OCI-M1 (cell line): ENCODE results near the gene NCOA7.
"Not testable (repeated sequence)": the region's sequence is repeated elsewhere in the genome, so short reads cannot be mapped to it uniquely, and the experiment has no call there.

ENCODE experiments used
- DNase-seq: peaks from one replicate; lab custom pipeline; 2025; lab: John Stamatoyannopoulos, UW

NCOA7 gene

DNA sequence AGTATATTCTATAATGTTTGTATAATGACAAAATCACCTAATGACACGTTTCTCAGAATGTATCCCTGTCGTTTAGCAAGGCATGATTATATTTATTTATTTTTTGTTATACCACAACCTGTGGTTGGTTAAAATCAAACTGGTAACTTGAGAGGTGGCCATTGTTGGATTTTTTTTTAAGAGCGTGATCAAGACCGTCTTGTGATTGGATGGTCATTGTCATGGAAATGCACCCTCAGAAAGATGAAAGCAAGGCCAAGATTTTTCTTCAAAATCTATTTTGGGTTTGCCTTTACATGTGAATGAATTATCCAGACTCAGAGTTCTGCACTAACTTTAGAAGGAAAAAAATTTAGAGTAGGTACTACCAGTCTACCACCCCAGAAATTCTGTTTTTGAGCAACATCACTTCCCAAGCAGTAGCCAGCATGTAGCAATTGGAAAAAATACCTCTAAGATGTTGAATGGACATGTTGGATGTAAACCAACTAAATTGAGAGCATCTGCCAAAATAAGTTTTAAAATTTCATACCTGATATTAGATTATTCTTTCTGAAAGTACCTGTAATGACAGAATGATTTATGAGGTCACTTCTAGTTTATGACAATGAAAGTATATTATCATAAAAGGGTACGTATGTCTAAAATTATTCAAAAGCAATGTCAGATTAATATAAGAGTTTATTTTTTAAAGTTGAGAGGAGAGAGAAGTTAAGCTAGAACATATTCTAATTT lies 50.8 kb downstream of the NCOA7 start:
- no peak for DNase-seq

DNA sequence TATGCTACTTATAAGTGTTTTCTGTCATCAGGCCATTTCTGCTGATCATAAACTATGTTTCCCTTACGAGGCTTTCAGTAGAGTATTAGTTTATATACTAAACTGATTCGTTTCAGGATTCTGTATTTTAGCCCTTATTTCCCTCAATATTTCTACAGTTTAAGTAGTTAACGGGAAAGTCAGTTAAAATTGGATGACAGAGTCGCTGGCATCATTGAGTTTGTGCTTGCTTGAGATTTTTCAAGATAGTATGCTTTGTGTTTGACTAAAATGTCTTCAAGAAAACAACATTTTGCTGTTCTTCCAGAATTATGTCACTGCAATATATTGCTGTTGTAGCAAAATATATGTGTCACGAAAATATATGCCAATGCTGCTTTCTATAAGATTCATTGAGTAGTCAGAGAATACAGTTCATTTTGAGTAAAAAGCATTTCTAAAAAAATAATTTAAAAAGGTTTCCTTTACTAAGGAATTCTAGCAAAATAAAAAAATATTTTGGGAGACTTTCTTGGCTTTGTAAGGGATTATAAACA lies 51.4 kb downstream of the NCOA7 start:
- DNase-seq, result no peak

DNA sequence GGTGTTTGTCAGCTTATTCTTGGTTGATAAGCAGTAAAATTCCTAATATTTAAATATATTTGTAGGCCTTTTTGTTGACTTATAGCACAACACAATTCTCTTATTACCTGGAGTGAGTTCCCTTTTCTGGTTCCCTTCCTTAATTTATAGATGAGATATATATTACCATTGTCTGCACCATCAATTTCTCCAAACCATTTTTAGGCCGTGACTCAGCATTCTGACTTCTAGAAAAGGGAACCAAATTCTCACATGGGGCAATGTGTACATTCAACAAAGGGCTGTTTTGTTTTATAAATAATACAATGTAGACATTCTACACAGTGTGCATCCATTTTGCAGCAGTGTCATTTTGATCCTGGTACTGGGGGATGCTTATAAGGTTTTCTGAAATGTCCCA lies 52.8 kb downstream of the NCOA7 start:
- DNase-seq, result peak; percentile 93

DNA sequence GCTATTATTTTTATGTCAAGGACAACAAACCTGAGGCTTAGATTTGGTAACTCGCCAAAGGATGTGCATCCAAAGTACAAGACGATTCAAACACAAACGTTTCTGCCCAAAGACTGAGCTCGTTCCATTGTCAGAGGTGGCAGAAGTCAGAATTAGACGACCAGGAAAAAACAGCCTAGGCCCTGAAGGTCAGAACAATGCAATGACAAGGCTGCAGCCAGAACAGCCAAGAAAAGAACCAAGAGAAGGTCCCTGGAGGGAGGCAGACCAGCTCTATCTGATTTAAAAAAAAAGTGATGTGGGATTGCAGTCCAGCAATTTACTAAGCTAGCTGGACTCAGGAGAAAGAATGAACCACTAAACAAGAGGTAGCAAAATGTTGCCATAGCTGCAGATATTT lies 54.2 kb downstream of the NCOA7 start:
- no peak for DNase-seq

DNA sequence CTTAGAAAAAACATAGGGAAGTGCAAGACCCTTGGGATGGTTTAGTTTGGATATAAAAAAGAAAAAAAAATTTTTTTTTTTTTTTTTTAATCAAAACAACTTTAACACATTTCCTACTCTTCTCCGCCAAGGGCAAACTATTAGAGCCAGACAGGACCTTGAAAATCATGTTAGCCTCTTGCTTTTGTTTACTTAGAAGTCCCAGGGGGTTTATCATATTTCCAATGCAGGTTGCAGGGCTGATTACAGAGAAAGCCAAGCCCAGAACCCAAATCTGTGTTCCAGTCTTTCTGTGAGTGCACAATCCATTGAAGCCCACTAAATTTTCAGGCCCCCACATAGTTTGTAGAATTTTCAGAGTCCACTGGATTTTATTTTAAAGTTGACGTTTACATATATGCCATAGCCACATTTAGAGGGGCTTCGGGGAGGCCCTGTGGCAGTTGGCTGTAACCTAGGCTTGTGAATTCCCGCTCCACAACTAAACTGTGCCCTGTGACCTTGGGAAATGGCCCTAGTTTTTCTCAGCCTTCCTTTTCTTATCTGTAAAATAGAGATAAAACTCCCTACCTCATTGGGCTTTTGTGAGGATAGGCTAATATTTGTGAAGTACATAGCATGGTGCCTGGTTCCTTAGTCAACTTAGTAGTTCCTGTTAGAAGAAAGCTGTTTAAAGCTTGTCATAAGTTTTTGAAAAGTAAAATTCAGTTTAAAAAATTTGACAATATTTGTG lies 55.7 kb downstream of the NCOA7 start:
- DNase-seq, result no peak

DNA sequence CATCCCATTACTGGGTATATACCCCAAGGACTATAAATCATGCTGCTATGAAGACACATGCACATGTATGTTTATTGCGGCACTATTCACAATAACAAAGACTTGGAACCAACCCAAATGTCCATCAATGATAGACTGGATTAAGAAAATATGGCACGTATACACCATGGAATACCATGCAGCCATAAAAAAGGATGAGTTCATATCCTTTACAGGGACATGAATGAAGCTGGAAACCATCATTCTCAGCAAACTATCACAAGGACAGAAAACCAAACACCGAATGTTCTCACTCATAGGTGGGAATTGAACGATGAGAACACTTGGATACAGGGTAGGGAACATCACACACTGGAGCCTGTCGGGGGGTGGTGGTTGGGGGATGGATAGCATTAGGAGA lies 57.5 kb downstream of the NCOA7 start:
- DNase-seq, result not testable (repeated sequence)

DNA sequence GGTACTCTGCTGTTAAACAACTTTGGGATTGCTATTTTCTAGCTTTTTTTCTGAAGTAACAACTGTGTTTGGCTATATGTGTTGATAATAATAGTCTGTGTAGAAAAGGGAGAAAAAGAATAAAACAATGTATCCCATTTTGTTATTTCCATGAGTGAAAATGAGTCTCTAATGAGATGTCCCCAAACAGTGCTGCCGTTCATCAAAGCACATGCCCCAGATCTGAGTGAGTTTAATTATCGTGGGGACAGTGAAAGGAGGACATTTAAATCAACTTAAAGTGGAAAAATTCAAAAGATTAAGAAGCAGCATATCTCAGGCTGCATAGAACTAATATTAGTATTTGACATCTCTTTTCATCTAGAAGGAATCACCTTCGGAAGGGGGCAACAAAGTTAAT lies 59.6 kb downstream of the NCOA7 start:
- no peak for DNase-seq

DNA sequence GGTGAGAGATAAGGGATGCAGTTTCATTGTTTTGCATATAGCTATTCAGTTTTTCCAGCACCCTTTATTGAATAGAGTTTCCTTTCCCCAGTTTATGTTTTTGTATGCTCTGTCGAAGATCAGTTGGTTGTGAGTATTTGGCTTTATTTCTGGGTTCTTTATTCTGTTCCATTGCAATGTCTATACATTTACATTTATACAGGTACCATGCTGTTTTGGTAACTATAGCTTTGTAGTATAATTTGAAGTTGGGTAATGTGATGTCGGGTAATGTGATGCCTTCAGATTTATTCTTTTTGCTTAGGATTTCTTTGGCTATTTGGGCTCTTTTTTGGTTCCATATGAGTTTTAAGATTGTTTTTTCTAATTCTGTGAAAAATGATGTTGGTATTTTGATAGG lies 61.8 kb downstream of the NCOA7 start:
- no peak for DNase-seq

DNA sequence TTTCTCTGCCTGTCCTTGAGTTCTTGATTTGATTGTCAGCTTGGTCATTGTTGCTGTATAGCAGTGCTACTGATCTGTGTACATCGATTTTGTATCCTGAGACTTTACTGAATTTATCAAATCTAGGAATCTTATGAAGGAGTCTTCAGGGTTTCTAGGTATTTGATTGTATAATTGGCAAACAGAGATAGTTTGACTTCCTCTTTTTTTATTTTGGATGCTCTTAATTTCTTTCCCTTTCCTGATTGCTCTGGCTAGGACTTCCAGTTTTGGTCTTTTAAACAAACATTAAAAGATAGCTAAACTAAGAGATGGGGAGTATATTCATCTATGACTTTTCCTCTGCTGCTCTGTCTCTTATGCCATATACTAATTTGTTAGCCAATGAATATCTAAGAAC lies 62.4 kb downstream of the NCOA7 start:
- DNase-seq, result peak; percentile 48

DNA sequence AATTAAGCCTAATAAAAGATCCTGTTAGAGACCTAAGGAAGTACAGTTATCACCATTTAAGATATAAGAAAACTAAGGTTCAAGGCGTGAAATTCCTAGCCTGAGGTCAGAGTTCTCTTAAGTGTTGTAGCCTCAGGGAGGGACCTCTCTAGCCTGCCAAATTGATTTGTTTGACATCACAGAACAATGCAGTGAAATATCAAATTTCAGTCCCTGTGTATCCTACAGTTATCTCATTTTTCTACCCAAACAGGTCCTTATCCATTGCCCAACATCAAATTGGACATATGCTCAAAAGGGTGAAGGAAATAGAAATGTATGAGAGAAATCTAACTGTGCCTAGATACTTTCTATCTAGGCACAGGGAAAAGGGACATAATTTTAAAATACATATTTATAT lies 63.0 kb downstream of the NCOA7 start:
- peak; percentile 24 for DNase-seq

DNA sequence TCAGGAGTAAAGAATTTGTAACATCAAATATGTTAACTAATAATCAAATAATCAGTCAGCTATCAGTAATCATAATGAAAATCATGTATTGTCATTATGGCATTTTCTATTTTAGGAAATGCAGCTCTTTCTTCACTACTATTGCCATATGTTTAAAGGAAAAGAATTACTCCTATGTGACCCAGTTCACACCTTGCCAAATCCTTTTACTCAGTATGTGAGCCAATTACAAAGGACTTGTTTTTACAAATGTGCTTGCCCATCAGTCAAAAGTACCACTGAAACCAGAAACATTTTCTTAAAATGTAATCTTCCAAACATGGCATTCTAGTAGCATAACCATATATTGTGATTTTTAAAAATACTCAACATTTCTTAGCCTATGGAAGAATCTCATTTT lies 63.6 kb downstream of the NCOA7 start:
- no peak for DNase-seq

DNA sequence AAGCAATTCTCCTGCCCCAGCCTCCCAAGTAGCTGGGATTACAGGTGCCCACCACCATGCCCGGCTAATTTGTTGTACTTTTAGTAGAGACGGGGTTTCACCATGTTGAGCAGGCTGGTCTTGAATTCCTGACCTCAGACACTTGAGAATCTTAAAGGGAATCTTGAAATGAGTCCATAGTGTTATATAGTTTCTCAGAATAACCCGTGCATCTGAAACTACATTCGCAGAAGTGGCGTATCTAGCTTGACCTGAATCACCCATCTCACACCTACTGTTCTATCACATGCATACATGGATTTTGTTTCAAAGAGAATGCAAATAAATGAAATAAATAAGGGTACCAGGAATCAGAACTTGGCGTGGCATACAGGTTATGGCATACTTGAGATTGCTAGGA lies 65.0 kb downstream of the NCOA7 start:
- no peak for DNase-seq

DNA sequence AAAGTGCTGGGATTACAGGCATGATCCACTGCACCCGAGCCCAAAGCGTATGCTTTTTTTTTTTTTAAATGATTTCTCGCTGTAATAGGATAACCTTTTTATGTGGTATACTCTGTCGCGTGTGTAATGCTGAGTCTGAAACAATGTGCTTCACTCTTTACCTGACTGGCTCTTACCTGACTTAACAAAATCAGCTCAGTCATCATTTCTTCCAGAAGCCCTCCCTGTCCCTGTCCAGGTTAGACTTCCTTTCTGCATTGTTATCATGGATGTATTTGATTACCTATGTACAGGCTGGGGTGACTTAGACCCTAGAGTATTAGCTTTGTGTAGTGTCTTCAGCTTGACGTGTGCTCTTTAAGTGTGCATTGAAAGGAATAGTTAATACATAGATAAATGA lies 67.1 kb downstream of the NCOA7 start:
- no peak for DNase-seq

DNA sequence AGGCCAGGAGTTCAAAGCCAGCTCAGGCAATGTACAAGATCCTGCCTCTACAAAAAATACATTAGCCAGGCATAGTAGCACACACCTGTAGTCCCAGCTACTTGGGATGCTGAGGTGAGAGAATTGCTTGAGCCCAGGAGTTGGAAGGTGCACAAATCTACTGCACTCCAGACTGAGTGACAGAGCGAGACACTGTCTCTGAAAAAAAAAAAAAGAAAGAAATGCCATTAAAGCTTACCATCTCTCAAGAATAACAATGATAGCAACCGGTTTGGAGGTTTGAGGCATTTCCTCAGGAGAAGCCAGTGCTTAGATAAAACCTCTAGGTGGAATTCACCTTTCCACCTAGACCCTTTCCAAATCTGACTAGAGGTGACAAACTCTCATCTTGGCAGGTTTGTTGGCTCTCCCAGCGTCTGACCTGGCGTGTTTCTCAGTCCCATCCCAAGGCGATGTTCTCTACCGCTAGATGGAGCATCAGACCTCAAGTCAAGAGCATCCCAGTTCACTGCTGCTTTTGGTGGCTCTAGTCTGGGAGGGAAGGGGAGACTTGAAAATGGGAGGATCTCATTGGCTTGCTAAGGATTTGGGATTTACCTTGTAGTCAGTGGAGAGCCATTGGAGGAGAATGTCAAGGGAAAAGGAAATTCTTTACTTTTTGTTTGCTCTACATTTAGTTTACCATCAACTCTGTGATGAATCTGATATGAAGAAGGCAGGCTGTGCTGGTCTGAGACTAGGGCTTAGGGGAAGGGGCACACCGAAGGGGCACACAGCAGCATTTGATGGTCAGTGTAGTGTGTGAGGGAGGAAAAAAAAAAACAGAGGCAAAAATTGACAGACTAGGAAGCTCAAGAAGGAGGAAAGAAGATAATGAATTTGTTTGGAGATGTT lies 67.9 kb downstream of the NCOA7 start:
- peak; percentile 72 for DNase-seq

DNA sequence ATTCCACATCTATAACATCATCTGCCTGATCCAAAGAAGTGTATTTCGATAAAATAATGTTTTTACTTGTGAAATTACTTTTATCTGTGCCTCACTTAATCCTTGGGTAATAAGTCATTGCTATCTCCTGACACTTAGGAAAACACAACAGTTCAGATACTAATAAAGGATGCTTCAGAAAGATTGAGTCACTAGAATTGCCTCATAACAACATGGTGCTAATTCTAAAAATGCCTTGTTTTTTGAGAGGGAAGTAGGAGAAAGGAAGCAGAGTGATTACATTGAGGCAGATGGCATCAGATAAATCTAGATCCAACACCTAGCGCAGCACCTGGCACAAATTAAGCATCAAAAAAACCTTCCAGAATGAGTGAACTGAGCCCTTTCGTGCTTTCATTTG lies 69.0 kb downstream of the NCOA7 start:
- no peak for DNase-seq

DNA sequence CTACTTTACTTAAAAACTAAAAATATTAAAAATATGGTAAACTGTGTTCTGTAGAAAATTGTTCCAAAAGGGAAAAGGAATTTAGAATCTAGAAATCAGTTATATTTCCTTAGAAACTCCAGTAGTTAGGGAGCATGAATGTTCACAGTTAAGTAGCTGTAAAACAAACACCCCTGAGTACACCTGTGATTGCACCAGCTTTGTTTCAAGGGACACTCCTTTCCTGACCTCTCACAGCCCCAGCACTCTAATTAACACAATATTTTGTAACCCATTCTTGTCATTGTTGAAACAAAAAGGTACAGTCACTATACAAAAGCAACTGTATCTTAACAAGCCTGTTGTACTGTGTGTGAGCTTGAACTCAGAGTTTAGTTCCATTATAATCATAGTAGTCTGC lies 72.3 kb downstream of the NCOA7 start:
- DNase-seq, result no peak

DNA sequence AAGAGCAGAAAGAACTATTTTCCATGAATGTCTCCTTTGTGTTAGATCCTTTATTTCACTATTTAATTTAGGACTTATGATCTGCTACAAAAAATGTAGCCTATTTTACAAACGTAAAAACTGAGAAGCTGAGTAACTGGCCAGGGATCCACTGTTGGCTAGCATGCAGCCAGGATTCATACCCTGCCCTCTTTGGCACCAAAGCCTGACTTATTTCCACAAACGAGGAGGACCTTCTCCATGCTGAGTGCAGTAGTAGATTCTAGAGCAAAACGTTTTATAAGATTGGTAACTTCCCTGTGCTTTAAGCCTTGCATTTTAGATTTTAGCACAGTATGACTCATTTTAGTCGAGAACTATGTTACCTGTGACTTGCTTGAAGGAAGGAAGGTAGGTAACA lies 74.3 kb downstream of the NCOA7 start:
- DNase-seq, result no peak

DNA sequence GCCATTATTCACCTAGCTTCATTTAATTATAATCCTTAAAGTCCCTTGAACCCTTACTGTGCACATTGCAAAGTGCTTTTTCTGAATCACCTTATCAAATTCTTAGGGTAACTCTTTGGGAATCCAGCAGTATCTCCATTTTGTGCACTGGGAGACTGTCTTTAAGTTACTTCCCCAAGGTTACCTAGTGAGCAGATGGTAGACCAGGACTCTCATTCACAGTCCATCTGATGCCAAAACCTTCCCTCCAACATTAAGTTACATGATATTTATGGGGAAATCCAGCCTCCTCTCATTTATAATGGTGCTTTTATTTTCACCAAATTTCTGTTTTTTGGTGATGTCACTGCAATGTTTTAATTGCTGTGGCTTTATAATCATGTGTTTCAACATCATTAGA lies 75.7 kb downstream of the NCOA7 start:
- no peak for DNase-seq

DNA sequence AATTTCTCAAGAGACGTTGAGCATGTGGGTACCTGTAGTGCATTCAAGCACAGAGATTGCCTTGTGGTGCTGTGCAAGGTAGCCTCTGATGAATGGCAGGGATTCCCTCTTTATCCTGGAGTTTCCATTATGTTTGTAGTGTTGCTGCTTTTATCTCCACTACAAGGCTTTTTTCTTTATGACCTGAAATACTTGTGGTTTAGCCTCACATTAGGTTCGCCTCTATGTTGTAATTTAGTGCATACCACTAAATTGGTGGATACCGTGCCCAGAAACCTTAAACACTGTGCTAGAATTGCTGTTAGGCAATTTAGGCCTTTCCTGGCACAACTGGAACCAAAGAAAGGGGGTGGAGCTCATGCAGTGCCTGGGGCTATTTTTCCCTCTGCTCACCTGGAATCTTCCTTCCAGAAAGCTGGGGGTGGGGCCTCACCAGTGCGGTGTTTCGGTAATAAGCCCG lies 76.8 kb downstream of the NCOA7 start:
- DNase-seq, result no peak

DNA sequence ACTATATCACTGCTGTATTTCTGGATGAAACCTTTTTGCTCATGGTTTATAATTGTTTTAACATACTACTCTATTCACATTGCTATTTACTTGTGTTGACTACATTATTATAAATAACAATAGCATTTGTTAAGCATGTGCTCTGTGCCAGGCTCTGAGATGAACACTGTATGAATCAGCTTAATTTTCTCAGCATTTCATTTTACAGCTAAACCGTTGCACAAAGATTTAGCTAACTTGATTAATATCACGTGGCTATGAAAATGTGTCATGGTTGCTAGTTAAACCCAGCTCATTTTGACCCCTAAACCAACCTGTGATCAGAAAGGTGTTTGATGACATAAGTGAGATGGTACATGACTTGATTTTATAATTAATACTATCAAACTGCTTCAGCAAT lies 77.5 kb downstream of the NCOA7 start:
- no peak for DNase-seq

DNA sequence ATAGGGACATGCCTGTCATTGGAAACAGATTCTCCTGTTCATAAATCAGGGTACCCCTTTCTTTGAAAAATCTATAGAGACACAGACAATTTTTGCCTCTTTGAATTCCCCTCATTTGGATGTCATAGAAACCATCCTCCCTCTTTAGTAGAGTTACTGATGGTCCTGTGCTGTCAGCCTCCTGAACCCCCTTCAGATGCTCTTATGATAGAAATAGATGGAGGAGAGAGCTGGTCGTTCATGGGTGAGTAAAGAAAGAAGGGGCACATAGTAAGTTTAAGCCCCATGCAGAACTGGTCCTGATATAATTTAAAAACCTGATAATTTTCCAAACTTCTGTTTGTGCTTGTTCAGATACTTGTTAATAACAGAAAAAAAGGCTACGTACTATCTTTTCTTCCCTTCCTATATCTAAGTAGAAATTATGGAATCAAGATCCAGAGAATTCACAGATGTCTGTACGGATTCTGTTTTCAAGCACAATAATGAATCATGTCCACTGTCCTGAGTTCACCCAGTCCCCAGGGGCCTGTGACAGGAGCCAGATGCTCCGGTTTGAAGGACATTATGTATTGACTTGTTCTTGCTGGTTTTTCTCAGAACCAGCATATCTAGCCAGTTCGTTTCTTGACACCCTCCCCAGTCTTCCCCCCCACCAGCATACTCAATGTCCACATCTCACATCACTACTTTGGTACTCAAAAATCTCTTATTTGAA lies 78.1 kb downstream of the NCOA7 start:
- DNase-seq, result no peak

DNA sequence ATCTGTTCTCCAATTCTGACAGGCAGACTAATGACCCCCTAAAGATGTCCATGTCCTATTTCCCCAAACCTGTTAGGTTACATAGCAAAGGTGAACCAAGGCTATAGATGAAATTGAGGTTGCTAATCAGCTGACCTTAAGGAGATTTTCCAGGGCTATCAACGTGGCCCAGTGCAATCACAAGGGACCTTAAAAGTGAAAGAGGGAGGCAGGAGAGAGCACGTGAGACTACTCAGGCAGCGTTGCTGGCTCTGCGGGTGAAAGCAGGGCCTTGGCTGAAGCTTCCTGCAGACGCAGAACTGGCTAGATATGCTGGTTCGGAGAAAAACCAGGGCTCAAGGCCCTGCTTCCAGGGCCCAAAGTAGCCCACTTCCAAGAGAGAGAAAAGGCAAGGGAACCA lies 78.7 kb downstream of the NCOA7 start:
- DNase-seq, result no peak
